ENCODE results near the gene CCDC12. TPM values are rescaled to one million over a fixed set of nuclear protein-coding genes. Genes with fewer than 3 reads are reported as not detected.

CCDC12 gene
- total RNA-seq, 1 experiment from 2014 or later: 27.0 TPM

- H3K9me3 ChIP-seq (replicated peaks): no peaks in the 10 kb centered on the region
- no peak for DNase-seq (ENCODE audit: low read depth in 1 of 2, low spot score in 2 of 2)
These were observed 28.0 kb upstream of the CCDC12 start for GRCh38 chr3:47004369-47005211.

DNA sequence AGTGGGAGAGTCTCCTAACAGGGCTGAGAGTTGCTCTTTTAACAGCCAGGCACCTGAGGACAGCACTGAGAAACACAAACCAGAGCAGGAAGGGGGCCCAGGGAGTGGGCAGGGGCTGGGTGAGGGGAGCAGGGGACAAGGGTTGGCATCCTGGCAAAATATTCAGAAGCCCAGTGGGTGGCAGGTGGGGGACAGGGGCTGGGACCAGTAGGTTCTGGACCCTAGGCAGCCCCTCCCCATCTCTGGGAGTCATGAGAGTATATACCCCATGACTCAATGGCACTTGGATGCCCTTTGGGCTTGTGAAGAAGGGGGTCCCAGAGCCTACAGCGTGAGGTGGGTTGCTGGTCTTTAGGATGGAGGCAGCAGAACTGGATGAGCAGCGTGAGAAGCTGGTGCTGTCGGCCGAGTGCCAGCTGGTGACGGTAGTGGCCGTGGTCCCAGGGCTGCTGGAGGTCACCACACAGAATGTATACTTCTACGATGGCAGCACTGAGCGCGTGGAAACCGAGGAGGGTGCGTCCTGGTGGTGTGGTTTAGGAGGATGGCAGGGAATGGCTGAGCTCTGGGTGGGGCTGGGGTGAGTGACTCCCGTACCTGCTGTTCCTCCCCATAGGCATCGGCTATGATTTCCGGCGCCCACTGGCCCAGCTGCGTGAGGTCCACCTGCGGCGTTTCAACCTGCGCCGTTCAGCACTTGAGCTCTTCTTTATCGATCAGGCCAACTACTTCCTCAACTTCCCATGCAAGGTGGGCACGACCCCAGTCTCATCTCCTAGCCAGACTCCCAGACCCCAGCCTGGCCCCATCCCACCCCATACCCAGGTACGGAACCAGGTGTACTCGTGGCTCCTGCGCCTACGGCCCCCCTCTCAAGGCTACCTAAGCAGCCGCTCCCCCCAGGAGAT is 27.2 kb upstream of the CCDC12 start:
- Histone ChIP-seq H3K27me3 (replicated peaks) (no peaks in the 10 kb centered on the region), H3K36me3 (no peaks in the 10 kb centered on the region), H3K4me1 (replicated peaks) (peaks cover 8% of the 10 kb centered on the region), H3K27ac (no peak overlapping the region), H3K9me3 (replicated peaks) (no peaks in the 10 kb centered on the region), H3K4me3 (no peak overlapping the region)
- no peak for DNase-seq (ENCODE audit: low read depth in 1 of 2, low spot score in 2 of 2)

More at GRCh38 chr3:47004369-47005211, 28.0 kb upstream of the CCDC12 start:
- peaks cover 17% of the 10 kb centered on the region for H3K4me1 ChIP-seq (replicated peaks)
- H3K36me3 ChIP-seq: no peaks in the 10 kb centered on the region
- H3K27me3 ChIP-seq (replicated peaks): no peaks in the 10 kb centered on the region
- no peak overlapping the region for H3K27ac ChIP-seq
- no peak overlapping the region for H3K4me3 ChIP-seq

DNA sequence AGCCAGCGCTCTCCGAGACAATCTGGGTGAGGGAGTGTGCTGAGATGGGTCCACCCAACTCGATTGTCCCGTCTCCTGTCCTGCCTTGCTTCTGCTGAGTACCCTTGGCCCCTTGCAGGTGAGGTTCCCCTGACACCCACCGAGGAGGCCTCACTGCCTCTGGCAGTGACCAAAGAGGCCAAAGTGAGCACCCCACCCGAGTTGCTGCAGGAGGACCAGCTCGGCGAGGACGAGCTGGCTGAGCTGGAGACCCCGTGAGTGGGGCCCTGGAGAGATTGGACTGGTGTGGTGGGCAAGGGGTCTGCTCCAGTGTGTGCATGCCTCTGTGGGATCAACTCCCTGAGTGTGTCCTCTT is 26.5 kb upstream of the CCDC12 start:
- no peak overlapping the region for H3K27ac ChIP-seq
- no peaks in the 10 kb centered on the region for H3K27me3 ChIP-seq (replicated peaks)
- H3K4me1 ChIP-seq (replicated peaks): peaks cover 8% of the 10 kb centered on the region
- no peak for DNase-seq (ENCODE audit: low read depth in 1 of 2, low spot score in 2 of 2)
- no peaks in the 10 kb centered on the region for H3K9me3 ChIP-seq (replicated peaks)
- H3K36me3 ChIP-seq: no peaks in the 10 kb centered on the region
- H3K4me3 ChIP-seq: no peak overlapping the region

DNA sequence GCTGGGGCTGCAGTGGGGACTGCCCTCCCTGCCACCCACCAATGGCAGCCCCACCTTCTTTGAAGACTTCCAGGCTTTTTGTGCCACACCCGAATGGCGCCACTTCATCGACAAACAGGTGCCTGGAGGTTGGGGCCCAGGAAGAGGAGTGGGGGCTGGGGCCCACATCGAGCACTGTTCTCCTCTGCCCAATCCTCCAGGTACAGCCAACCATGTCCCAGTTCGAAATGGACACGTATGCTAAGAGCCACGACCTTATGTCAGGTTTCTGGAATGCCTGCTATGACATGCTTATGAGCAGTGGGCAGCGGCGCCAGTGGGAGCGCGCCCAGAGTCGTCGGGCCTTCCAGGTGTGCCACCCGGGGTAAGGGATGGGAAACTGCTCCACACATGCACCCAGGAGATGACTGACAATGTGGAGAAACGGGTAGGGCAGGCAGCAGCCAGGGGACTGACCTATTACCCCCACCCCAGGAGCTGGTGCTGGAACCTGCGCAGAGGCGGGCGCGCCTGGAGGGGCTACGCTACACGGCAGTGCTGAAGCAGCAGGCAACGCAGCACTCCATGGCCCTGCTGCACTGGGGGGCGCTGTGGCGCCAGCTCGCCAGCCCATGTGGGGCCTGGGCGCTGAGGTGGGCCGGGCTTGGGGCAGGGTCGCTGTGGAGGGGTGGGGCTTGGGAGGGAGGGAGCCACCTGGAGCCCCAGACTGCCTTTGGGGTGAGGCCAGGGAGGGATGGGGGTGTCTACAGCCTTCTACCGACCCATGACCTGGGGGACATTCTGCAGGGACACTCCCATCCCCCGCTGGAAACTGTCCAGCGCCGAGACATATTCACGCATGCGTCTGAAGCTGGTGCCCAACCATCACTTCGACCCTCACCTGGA is 25.9 kb upstream of the CCDC12 start:
- no peaks in the 10 kb centered on the region for H3K27me3 ChIP-seq (replicated peaks)
- no peak overlapping the region for H3K4me3 ChIP-seq
- no peaks in the 10 kb centered on the region for H3K9me3 ChIP-seq (replicated peaks)
- no peak for DNase-seq (ENCODE audit: low read depth in 1 of 2, low spot score in 2 of 2)
- no peaks in the 10 kb centered on the region for H3K36me3 ChIP-seq
- H3K27ac ChIP-seq: no peak overlapping the region
- peaks cover 8% of the 10 kb centered on the region for H3K4me1 ChIP-seq (replicated peaks)

DNA sequence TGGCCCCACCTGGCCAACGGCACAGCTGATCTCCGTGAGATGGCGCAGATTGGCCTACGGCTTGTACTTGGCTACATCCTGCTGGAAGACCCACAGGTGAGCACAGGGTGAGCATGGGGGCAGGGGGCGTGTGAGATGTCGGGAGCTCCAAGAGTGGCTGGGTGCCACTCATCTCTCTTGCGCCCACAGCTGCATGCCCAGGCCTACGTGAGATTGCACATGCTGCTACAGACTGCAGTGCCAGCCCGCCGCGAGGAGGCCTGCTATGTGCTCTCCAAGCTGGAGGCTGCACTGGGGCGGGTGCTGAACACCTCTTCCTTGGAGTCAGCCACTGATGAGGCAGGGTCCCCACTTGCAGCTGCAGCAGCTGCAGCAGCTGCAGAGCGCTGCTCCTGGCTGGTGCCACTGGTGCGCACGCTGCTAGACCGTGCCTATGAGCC is 25.2 kb upstream of the CCDC12 start:
- Histone ChIP-seq H3K27ac (no peak overlapping the region), H3K4me1 (replicated peaks) (peaks cover 13% of the 10 kb centered on the region)
- no peak for DNase-seq (ENCODE audit: low read depth in 1 of 2, low spot score in 2 of 2)

GRCh38 chr3:47000922-47001730 is 24.6 kb upstream of the CCDC12 start:
- DNase-seq (ENCODE audit: low read depth in 1 of 2, low spot score in 2 of 2): no peak
- Histone ChIP-seq H3K9me3 (replicated peaks) (no peaks in the 10 kb centered on the region), H3K27ac (no peak overlapping the region), H3K36me3 (no peaks in the 10 kb centered on the region), H3K4me1 (replicated peaks) (peaks cover 14% of the 10 kb centered on the region), H3K27me3 (replicated peaks) (no peaks in the 10 kb centered on the region), H3K4me3 (no peak overlapping the region)

More for the DNA sequence above, 25.2 kb upstream of the CCDC12 start:
- Histone ChIP-seq H3K27me3 (replicated peaks) (no peaks in the 10 kb centered on the region), H3K4me3 (no peak overlapping the region), H3K36me3 (no peaks in the 10 kb centered on the region), H3K9me3 (replicated peaks) (no peaks in the 10 kb centered on the region)

DNA sequence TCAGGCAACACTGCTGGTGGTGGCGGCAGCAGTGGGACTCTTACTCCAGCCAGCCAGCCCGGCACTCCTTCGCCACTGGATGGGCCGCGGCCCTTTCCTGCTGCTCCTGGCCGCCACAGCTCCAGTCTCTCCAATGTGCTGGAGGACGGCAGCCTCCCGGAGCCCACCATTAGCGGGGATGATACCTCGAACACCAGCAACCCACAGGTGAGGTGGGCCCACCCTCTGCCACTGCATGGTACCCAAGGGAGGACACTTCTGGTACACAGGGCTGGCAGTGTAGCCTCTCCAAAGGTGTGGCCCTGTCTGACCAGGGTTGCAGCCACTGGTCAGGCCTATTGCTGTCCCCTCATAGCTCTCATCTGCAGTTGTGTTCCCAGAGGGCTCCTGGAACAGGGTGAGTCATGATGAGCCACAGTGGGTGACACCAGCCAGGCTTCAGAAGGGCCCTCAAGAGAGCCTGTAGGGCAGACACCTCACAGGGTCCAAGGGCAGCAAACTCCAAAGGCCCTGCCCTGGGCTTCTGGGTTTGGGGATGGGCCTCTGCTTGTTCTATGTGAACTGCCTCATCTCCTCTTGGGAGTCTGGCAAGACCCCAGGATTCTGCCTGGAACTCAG is 23.8 kb upstream of the CCDC12 start:
- Histone ChIP-seq H3K4me1 (replicated peaks) (peaks cover 14% of the 10 kb centered on the region), H3K9me3 (replicated peaks) (no peaks in the 10 kb centered on the region), H3K27me3 (replicated peaks) (no peaks in the 10 kb centered on the region), H3K4me3 (no peak overlapping the region), H3K27ac (no peak overlapping the region), H3K36me3 (no peaks in the 10 kb centered on the region)
- DNase-seq (ENCODE audit: low read depth in 1 of 2, low spot score in 2 of 2): no peak

DNA sequence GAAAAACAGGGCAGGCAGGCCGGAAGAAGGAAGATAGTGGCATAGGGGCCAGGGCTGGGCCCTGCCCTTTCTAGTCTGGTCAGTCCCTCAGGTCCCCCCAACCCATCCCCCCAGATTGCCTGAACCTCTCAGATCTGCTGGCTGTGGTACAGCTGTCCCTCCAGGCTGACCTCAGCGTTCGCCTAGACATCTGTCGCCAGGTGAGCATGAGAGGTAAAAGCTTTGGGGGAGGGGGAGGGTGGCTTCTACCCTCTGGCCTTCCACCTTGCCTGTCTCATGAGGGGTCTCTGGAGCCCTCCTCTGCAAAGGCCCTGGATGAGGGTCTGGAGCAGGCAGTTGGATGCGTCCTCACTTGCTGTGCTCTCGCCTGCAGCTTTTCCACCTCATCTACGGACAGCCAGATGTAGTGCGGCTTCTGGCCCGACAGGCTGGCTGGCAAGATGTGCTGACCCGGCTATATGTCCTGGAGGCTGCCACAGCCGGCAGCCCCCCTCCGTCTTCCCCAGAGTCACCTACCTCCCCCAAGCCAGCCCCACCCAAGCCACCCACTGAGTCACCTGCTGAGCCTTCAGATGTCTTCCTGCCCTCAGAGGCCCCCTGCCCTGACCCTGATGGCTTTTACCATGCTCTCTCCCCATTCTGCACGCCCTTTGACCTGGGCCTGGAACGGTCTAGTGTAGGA is 23.1 kb upstream of the CCDC12 start:
- Histone ChIP-seq H3K36me3 (no peaks in the 10 kb centered on the region), H3K4me1 (replicated peaks) (peaks cover 14% of the 10 kb centered on the region), H3K4me3 (no peak overlapping the region), H3K27ac (no peak overlapping the region), H3K27me3 (replicated peaks) (no peaks in the 10 kb centered on the region), H3K9me3 (replicated peaks) (no peaks in the 10 kb centered on the region)
- no peak for DNase-seq (ENCODE audit: low read depth in 1 of 2, low spot score in 2 of 2)

GRCh38 chr3:46998852-46999515 is 22.4 kb upstream of the CCDC12 start:
- Histone ChIP-seq H3K27me3 (replicated peaks) (no peaks in the 10 kb centered on the region), H3K36me3 (no peaks in the 10 kb centered on the region), H3K4me3 (no peak overlapping the region), H3K4me1 (replicated peaks) (peaks cover 14% of the 10 kb centered on the region), H3K9me3 (replicated peaks) (no peaks in the 10 kb centered on the region), H3K27ac (no peak overlapping the region)
- no peak for DNase-seq (ENCODE audit: low read depth in 1 of 2, low spot score in 2 of 2)

GRCh38 chr3:46998121-46998851 is 21.7 kb upstream of the CCDC12 start:
- peaks cover 14% of the 10 kb centered on the region for H3K4me1 ChIP-seq (replicated peaks)
- no peaks in the 10 kb centered on the region for H3K27me3 ChIP-seq (replicated peaks)
- H3K27ac ChIP-seq: no peak overlapping the region
- no peak overlapping the region for H3K4me3 ChIP-seq
- H3K36me3 ChIP-seq: no peaks in the 10 kb centered on the region
- no peaks in the 10 kb centered on the region for H3K9me3 ChIP-seq (replicated peaks)
- peak in 1 of 2 experiments; percentile 55 for DNase-seq (ENCODE audit: low read depth in 1 of 2, low spot score in 2 of 2)

DNA sequence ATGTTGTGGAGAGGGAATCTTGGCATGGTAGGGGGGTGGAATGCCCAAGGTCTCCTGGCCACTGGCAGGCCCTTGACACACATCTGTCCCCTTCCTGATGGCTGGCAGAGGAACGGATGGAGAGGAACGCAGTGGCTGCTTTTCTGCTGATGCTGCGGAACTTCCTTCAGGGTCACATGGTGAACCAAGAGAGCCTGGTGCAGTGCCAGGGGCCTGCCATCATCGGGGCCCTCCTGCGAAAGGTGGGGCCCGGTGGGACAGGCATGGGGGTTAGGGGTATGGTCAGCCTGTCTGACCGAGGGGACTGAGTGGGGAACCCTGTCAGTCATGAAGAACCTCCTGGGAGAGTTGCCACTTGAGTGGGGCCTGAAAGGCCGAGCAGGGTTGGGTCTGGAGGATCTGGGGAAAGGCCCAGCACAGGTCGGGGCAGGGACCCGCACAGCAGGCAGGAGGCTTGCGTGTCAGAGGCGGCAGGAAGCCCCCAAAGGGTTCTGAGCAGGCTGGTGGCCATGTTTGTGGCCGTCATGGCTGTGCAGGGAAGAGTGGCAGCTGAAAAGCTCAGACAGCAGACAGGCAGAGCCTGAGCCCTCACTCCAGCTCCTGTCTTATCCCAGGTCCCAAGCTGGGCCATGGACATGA is 21.0 kb upstream of the CCDC12 start:
- Histone ChIP-seq H3K4me3 (no peak overlapping the region), H3K36me3 (no peaks in the 10 kb centered on the region), H3K4me1 (replicated peaks) (peaks cover 14% of the 10 kb centered on the region), H3K27ac (no peak overlapping the region), H3K27me3 (replicated peaks) (no peaks in the 10 kb centered on the region), H3K9me3 (replicated peaks) (no peaks in the 10 kb centered on the region)
- DNase-seq (ENCODE audit: low read depth in 1 of 2, low spot score in 2 of 2): no peak
